ENCODE data around the gene OSM. TPM values are rescaled to one million over a fixed set of nuclear protein-coding genes. Genes with fewer than 3 reads are reported as not detected.

The OSM gene
- total RNA-seq, 4 donors from 2014 or later, result 0.82 to 7.3 (median 1.0) TPM

DNA sequence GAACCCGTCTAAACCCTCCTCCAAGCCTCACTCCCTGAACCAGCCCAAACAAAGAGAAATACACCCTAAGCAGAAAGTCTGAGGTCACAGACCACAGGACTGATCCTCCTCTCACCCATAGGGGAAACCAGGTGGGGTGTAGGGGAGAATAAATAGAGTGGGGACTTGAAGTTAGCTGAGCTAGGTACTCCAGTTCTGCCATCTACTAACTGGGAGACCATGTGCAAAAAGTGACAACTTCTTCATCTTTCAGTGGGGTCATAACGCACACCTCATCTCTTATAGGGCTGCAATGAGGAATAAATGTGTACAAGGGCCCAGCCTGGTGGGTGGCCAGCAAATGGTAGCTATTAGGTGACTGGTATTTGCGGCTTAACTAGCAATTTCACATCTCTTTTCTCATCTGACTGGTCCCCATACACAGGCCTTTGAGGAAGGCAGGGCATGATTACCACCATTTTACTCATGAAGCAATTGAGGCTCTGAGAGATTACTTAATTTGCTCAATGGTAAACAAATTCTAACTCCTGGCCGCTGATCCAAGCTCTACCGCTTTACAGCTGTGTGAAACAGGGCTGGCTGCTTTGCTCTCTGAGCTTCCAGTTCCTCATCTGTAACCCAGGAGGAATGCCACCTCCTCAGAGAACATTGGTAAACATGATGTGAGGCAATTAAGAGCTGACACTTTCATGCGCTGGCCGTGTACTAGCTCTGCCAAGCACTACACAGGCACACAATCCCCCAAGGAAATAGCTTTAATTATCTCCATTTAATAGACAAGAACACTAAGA is 43.5 kb upstream of the OSM start:
- TF ChIP-seq CTCF (IDR thresholded peaks at IDR 0.05; ENCODE audit: low read depth), result no peak

DNA sequence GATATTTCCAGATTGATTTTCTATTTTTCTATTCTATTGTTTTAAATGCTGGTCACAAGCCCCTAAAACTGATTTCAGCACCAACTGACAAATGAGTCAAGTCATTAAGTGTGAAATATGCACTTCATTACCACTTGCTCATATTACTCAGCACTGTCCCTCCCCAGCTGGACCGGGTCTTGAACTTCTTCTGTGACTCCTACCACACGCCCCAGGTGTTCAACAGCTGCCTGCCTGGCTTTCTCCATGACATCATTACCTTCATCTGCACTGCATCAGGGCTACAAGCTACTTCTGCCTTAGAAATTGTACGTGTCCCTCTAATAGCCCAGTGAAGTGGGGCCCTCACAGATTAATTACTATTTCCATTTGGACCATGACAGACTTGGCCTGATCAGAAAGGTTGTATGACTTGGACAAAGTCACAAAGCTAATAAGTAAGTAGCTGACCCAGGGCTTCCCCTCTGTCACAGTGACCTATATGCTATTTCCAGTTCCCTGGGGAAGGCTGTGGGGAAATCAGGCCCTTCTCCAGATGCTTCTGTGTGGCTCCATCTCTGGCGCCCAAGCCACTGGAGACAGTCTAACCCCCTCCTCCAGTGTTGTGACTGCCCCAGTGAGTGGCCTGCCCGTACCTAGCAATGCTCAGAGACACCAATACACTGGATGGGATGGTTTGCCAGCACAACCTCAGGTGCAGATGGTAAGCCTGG is 42.0 kb upstream of the OSM start:
- no peak for TF ChIP-seq CTCF (IDR thresholded peaks at IDR 0.05; ENCODE audit: low read depth)

DNA sequence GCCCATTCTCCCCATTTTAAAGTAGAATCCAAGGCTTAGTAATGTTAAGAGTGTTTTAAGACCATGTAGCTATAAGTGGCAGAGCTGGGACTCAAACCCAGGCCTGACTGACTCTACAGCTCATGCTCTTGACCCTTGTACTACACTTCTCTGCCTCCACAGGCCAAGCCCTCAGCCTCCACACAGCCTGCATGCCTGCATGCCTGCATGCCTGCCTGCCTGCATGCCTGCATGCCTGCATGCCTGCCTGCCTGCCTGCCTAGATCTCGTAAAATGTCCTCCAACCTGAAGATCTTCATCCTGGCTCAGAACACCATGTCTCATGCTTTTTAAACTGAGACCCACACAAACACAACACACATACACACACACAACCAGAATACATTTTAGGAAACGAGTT is 41.4 kb upstream of the OSM start:
- TF ChIP-seq CTCF (IDR thresholded peaks at IDR 0.05; ENCODE audit: low read depth), result no peak

DNA sequence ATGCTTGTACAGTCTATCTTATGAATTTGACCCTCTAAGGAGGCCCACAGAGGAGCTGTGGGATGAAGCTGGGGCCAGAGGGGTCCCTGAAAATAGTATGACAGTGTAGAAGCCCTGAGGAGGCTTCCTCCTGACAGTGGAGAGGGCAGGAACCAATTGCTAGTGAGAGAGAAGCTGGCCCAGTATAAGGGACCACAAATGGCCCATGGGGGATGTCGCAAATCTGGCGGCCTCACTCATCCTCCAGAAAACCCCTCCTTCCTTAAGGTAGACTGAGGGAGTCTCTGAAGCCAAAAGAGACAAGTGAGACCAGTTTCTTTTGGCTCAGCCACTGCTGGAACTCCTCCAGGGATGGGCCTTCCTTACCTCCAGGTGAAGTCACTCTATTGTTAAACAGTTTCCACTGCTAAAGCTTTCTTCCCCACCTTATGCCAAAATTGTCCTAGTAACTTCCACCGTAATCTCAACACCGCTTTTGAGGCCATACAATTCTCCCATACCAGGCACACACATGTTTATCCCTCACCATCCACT is 40.5 kb upstream of the OSM start:
- no peak for TF ChIP-seq CTCF (IDR thresholded peaks at IDR 0.05; ENCODE audit: low read depth)

DNA sequence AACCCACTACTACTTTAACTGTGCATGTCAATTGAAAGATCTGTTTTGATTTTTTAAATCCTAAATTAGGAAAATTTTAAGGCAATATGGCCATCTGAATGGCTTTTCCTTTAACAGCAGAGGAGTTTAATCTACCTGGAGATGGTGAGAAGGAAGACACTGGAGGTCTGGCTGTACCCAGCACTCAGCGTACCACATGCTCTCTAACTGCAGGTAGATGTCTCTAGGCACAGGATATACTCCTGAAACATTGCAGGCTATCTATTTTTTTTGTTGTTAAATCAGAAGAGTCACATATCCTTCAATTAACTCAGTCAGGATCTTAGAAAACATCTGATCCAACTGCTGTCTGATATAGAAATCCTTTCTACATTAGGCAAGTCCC is 40.0 kb upstream of the OSM start:
- TF ChIP-seq CTCF (IDR thresholded peaks at IDR 0.05; ENCODE audit: low read depth), result no peak

DNA sequence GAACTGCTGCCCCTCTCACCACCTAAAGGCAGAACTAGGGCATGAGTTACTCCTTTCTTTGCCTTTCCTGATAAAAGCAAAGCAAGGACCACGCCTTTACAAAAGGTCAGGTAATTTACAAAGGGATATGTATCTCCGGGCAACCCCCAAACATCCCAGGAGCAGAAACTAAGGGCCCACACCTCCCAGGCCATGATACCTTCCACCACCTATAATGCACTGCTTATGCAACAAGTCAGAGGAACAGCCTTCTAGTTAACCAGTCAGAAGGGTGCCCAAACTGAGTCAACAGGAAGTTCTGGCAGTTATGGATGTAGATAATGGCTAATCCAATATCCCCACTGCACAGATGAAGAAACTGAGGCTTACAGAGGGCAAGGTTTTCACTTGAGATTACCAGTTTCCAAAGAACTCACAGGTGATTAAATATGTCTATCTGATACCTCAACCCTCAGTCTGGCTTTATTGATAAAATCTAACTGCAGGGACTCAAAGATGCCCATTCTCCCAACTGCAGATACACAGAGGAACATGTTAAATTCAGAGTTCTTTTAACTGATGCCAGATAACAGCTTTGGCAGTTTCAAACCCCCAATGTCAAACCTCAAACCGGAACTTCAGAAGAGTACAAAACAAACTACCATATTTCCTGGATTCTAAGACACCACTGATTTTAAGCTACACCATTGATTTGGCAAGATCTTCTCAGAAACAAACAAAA is 39.4 kb upstream of the OSM start:
- TF ChIP-seq CTCF (IDR thresholded peaks at IDR 0.05; ENCODE audit: low read depth), result no peak

GRCh38 chr22:30305519-30305905 is 38.9 kb upstream of the OSM start:
- no peak for TF ChIP-seq CTCF (IDR thresholded peaks at IDR 0.05; ENCODE audit: low read depth)

Data from subcutaneous adipose tissue (tissue), 4 donors.